ENCODE data around the gene CIB1. TPM values are rescaled to one million over a fixed set of nuclear protein-coding genes. Genes with fewer than 3 reads are reported as not detected.

CIB1 gene
- total RNA-seq, 2 donors from 2014 or later, result 36.6 to 59.0 TPM

DNA sequence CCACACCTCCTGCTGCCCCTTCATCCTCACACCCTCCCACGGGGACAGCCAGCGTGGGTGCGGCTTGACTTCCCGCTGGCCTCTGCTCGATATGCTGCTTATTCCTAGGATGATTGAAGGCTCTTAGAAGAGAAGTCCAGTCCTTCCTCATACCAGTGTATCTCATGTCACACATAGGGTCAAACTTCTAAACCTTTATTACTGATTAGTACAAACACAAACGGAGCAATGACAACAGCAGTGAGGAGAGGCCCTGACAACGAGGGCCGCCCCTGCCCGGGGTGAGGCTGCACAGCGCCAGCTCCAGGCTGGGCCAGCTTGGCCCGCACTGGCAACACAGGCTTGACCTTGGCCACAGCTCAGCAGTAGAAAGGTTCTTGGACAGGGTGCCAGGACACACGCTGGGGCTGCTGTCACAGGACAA lies 3.7 kb downstream of the CIB1 start:
- H3K4me3 ChIP-seq, result no peak overlapping the region
- ATAC-seq (peak; percentile 61), DNase-seq (peak; percentile 91 to 94 (median 94))
- WGBS, 2 donors, result 7 to 11% methylated on average over 9 to 12 of the region's 12 CpGs
- H3K27ac ChIP-seq, result peak overlapping the region; percentile 93 to 98 (median 95)
- peaks cover 75% of the 10 kb centered on the region for H3K4me1 ChIP-seq
- no peaks in the 10 kb centered on the region for H3K9me3 ChIP-seq
- H3K27me3 ChIP-seq, result no peaks in the 10 kb centered on the region
- H3K36me3 ChIP-seq (replicated peaks in 1 of 2; ENCODE audit: insufficient read depth in 1 of 2, low read depth in 2 of 2), result peaks cover under 1 to 16% of the 10 kb centered on the region in 2 donors
- intact Hi-C loops (cut with DNase I), result no loop called here
- TF ChIP-seq, protein P1, sequence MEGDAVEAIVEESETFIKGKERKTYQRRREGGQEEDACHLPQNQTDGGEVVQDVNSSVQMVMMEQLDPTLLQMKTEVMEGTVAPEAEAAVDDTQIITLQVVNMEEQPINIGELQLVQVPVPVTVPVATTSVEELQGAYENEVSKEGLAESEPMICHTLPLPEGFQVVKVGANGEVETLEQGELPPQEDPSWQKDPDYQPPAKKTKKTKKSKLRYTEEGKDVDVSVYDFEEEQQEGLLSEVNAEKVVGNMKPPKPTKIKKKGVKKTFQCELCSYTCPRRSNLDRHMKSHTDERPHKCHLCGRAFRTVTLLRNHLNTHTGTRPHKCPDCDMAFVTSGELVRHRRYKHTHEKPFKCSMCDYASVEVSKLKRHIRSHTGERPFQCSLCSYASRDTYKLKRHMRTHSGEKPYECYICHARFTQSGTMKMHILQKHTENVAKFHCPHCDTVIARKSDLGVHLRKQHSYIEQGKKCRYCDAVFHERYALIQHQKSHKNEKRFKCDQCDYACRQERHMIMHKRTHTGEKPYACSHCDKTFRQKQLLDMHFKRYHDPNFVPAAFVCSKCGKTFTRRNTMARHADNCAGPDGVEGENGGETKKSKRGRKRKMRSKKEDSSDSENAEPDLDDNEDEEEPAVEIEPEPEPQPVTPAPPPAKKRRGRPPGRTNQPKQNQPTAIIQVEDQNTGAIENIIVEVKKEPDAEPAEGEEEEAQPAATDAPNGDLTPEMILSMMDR (IDR thresholded peaks at IDR 0.05), result peak in 1 of 7 experiments; percentile 17
- peak in 2 of 3 donors; percentile 63 to 68 for TF ChIP-seq POLR2A (IDR thresholded peaks at IDR 0.05)

DNA sequence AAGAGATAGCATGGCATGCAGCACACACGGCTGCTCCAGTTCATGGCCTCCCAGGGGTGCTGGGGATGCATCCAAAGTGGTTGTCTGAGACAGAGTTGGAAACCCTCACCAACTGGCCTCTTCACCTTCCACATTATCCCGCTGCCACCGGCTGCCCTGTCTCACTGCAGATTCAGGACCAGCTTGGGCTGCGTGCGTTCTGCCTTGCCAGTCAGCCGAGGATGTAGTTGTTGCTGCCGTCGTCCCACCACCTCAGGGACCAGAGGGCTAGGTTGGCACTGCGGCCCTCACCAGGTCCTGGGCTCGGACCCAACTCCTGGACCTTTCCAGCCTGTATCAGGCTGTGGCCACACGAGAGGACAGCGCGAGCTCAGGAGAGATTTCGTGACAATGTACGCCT lies 4.8 kb downstream of the CIB1 start:
- DNase-seq, result peak in 2 of 4 donors; percentile 26 to 34
- H3K9me3 ChIP-seq, result no peaks in the 10 kb centered on the region
- intact Hi-C loops (cut with DNase I), result no loop called here
- no peak for ATAC-seq
- no peaks in the 10 kb centered on the region for H3K27me3 ChIP-seq
- H3K4me1 ChIP-seq, result peaks cover 66% of the 10 kb centered on the region
- TF ChIP-seq, protein P1 (IDR thresholded peaks at IDR 0.05), result no peak
- TF ChIP-seq POLR2A (IDR thresholded peaks at IDR 0.05), result peak in 1 of 3 donors; percentile 13
- peaks cover 7 to 25% of the 10 kb centered on the region in 2 donors for H3K36me3 ChIP-seq (replicated peaks in 1 of 2; ENCODE audit: insufficient read depth in 1 of 2, low read depth in 2 of 2)
- 52 to 58% methylated on average over 15 of the region's 15 CpGs for WGBS, 2 donors
- H3K27ac ChIP-seq, result peak overlapping the region; percentile 90 to 98 (median 94)
- no peak overlapping the region for H3K4me3 ChIP-seq

DNA sequence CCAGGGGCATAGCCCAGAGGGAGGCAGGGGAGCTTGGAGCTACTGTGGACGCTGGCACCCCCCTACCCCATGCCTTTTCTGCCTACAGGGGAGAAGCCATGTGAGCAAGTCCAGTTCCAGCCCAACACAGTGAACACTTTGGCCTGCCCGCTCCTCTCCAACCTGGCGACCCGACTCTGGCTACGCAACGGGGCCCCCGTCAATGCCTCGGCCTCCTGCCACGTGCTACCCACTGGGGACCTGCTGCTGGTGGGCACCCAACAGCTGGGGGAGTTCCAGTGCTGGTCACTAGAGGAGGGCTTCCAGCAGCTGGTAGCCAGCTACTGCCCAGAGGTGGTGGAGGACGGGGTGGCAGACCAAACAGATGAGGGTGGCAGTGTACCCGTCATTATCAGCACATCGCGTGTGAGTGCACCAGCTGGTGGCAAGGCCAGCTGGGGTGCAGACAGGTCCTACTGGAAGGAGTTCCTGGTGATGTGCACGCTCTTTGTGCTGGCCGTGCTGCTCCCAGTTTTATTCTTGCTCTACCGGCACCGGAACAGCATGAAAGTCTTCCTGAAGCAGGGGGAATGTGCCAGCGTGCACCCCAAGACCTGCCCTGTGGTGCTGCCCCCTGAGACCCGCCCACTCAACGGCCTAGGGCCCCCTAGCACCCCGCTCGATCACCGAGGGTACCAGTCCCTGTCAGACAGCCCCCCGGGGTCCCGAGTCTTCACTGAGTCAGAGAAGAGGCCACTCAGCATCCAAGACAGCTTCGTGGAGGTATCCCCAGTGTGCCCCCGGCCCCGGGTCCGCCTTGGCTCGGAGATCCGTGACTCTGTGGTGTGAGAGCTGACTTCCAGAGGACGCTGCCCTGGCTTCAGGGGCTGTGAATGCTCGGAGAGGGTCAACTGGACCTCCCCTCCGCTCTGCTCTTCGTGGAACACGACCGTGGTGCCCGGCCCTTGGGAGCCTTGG lies 5.6 kb downstream of the CIB1 start:
- Histone ChIP-seq H3K9me3 (no peaks in the 10 kb centered on the region), H3K27ac (peak overlapping the region; percentile 90 to 98 (median 94)), H3K4me3 (no peak overlapping the region), H3K36me3 (replicated peaks in 1 of 2; ENCODE audit: insufficient read depth in 1 of 2, low read depth in 2 of 2) (peaks cover 7 to 28% of the 10 kb centered on the region in 2 donors), H3K4me1 (peaks cover 66% of the 10 kb centered on the region), H3K27me3 (no peaks in the 10 kb centered on the region)
- intact Hi-C loops (cut with DNase I), result no loop called here
- TF ChIP-seq POLR2A (IDR thresholded peaks at IDR 0.05), result peak; percentile 41 to 79 (median 75)
- TF ChIP-seq, protein P1 (IDR thresholded peaks at IDR 0.05), result peak in 1 of 7 experiments; percentile 26
- WGBS, 2 donors, result 47 to 48% methylated on average over 16 to 36 of the region's 38 CpGs
- peak; percentile 72 for ATAC-seq
- DNase-seq, result peak; percentile 92 to 96 (median 96)

DNA sequence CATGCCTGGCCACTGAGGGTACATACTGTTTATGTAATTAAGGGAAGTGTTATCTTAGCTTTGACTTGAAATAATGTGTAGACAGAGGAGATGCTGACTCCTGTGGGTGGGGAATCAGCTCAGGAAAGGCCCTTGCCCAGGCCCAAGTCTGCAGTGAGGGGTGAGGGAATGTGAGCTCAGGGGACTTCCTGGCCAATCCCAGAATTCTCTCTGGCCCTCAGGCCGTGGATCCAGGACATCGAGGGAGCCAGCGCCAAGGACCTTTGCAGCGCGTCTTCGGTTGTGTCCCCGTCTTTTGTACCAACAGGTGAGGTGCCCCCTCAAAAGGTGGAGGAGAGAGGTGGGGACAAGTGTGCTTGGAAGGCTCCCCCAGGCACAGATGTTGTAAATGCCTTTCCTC lies 6.4 kb downstream of the CIB1 start:
- DNase-seq (no peak), ATAC-seq (no peak)
- no peaks in the 10 kb centered on the region for H3K9me3 ChIP-seq
- H3K4me3 ChIP-seq, result no peak overlapping the region
- peaks cover 59% of the 10 kb centered on the region for H3K4me1 ChIP-seq
- H3K36me3 ChIP-seq (replicated peaks in 1 of 2; ENCODE audit: insufficient read depth in 1 of 2, low read depth in 2 of 2), result peaks cover 7 to 28% of the 10 kb centered on the region in 2 donors
- intact Hi-C loops (cut with DNase I), result no loop called here
- no peaks in the 10 kb centered on the region for H3K27me3 ChIP-seq
- TF ChIP-seq, protein P1 (IDR thresholded peaks at IDR 0.05), result no peak
- TF ChIP-seq POLR2A (IDR thresholded peaks at IDR 0.05), result no peak
- WGBS, 2 donors, result 89 to 90% methylated on average over 7 of the region's 7 CpGs
- peak overlapping the region; percentile 90 to 98 (median 94) for H3K27ac ChIP-seq
